GM21390 (cell line): ENCODE measurements around the gene CBLN3.
"Not testable (repeated sequence)": the region's sequence is repeated elsewhere in the genome, so short reads cannot be mapped to it uniquely, and the experiment has no call there.

Source experiments
- ATAC-seq: cut with Tn5 transposase; IDR thresholded peaks from one replicate; pipeline ENCODE4 v1.9.1; 2021; ENCODE audit not compliant: unreplicated experiment

Gene CBLN3

GRCh38 chr14:24406416-24406815 is 23.1 kb downstream of the CBLN3 start:
- ATAC-seq = no peak

- ATAC-seq = no peak
Measured at GRCh38 chr14:24404814-24405213, 24.7 kb downstream of the CBLN3 start.

GRCh38 chr14:24403294-24403998 is 26.0 kb downstream of the CBLN3 start:
- no peak for ATAC-seq

GRCh38 chr14:24401810-24402702 is 27.4 kb downstream of the CBLN3 start:
- ATAC-seq = no peak

- no peak for ATAC-seq
Measured at GRCh38 chr14:24399999-24400718, 29.3 kb downstream of the CBLN3 start.

GRCh38 chr14:24399447-24399822 is 30.0 kb downstream of the CBLN3 start:
- ATAC-seq = no peak

- ATAC-seq = no peak
Measured at GRCh38 chr14:24398653-24399446, 30.6 kb downstream of the CBLN3 start, which contains the start of gene NYNRIN. Gene NYNRIN, plus strand, starts transcription at chr14:24399003. Its CDS starts 244 bp downstream, at chr14:24399247.

- ATAC-seq = no peak
Measured at GRCh38 chr14:24398293-24398652, 31.2 kb downstream of the CBLN3 start.

- no peak for ATAC-seq
Measured at GRCh38 chr14:24397639-24398292, 31.7 kb downstream of the CBLN3 start.

GRCh38 chr14:24395609-24396582 is 33.6 kb downstream of the CBLN3 start:
- ATAC-seq = no peak

- ATAC-seq = no peak
Measured at GRCh38 chr14:24394275-24394674, 35.2 kb downstream of the CBLN3 start.

- ATAC-seq = no peak
Measured at GRCh38 chr14:24392325-24393091, 37.0 kb downstream of the CBLN3 start.

- no peak for ATAC-seq
Measured at GRCh38 chr14:24390701-24391468, 38.6 kb downstream of the CBLN3 start.

GRCh38 chr14:24389226-24389848 is 40.1 kb downstream of the CBLN3 start:
- ATAC-seq = no peak

- ATAC-seq = no peak
Measured at GRCh38 chr14:24388474-24389179, 40.8 kb downstream of the CBLN3 start.

GRCh38 chr14:24387579-24387978 is 41.9 kb downstream of the CBLN3 start:
- ATAC-seq = not testable (repeated sequence)

GRCh38 chr14:24387009-24387345 is 42.5 kb downstream of the CBLN3 start:
- ATAC-seq = no peak
